ENCODE results near the gene PLEKHG4. TPM values are rescaled to one million over a fixed set of nuclear protein-coding genes. Genes with fewer than 3 reads are reported as not detected.
A peak's percentile ranks its signal among the peaks of the same experiment; 100 is the strongest.

The PLEKHG4 gene
- total RNA-seq, 4 donors from 2014 or later = 3.0 to 14.4 (median 6.1) TPM

GRCh38 chr16:67271446-67271845 lies 7.9 kb upstream of the PLEKHG4 start:
- whole genome bisulfite sequencing, 2 donors (ENCODE audit: low coverage in 1 of 2) = 100% methylated on average over 1 of the region's 4 CpGs; no CpG with 5 or more reads in 1 of the 2 donors

GRCh38 chr16:67275321-67275720 lies 4.0 kb upstream of the PLEKHG4 start:
- H3K4me1 ChIP-seq = peaks cover 0 to 27% (median 11%) of the 10 kb centered on the region in 3 donors
- no peak for TF ChIP-seq POLR2A (IDR thresholded peaks at IDR 0.05)
- no peak for TF ChIP-seq POLR2AphosphoS5 (IDR thresholded peaks at IDR 0.05)
- no peak for TF ChIP-seq EP300 (IDR thresholded peaks at IDR 0.05)
- no peak for TF ChIP-seq CTCF (IDR thresholded peaks at IDR 0.05)
- no peaks in the 10 kb centered on the region for H3K27me3 ChIP-seq
- H3K27ac ChIP-seq = no peak overlapping the region
- ATAC-seq = no peak
- 100% methylated on average over 2 of the region's 2 CpGs; no CpG with 5 or more reads in 1 of the 2 donors for WGBS, 2 donors (ENCODE audit: low coverage in 1 of 2)
- no peak overlapping the region for H3K4me3 ChIP-seq
- H3K9me3 ChIP-seq = no peaks in the 10 kb centered on the region
- peaks cover 0 to 9% of the 10 kb centered on the region in 2 donors for H3K36me3 ChIP-seq

More at GRCh38 chr16:67271446-67271845, 7.9 kb upstream of the PLEKHG4 start:
- no peak for ATAC-seq
- Histone ChIP-seq H3K4me1 (no peaks in the 10 kb centered on the region), H3K36me3 (peaks cover 0 to 4% of the 10 kb centered on the region in 2 donors), H3K27ac (no peak overlapping the region), H3K9me3 (no peaks in the 10 kb centered on the region), H3K27me3 (peaks cover 10% of the 10 kb centered on the region), H3K4me3 (no peak overlapping the region)
- TF ChIP-seq POLR2A (IDR thresholded peaks at IDR 0.05) (no peak), EP300 (IDR thresholded peaks at IDR 0.05) (no peak), CTCF (IDR thresholded peaks at IDR 0.05) (no peak), POLR2AphosphoS5 (IDR thresholded peaks at IDR 0.05) (no peak)

GRCh38 chr16:67277294-67277998 lies 1.9 kb upstream of the PLEKHG4 start:
- peaks cover 0 to 14% of the 10 kb centered on the region in 2 donors for H3K36me3 ChIP-seq
- peaks cover 0 to 27% (median 11%) of the 10 kb centered on the region in 3 donors for H3K4me1 ChIP-seq
- peak; percentile 30 for ATAC-seq
- no peak overlapping the region for H3K4me3 ChIP-seq
- no peaks in the 10 kb centered on the region for H3K27me3 ChIP-seq
- peak overlapping the region in 3 of 4 donors; percentile 42 to 72 (median 71) for H3K27ac ChIP-seq
- no peak for TF ChIP-seq POLR2A (IDR thresholded peaks at IDR 0.05)
- TF ChIP-seq EP300 (IDR thresholded peaks at IDR 0.05) = no peak
- H3K9me3 ChIP-seq = no peaks in the 10 kb centered on the region
- WGBS, 2 donors (ENCODE audit: low coverage in 1 of 2) = 80% methylated on average over 1 of the region's 4 CpGs; no CpG with 5 or more reads in 1 of the 2 donors

- ATAC-seq = no peak
- H3K27me3 ChIP-seq = no peaks in the 10 kb centered on the region
- H3K36me3 ChIP-seq = peaks cover 0 to 15% of the 10 kb centered on the region in 2 donors
- H3K4me1 ChIP-seq = peaks cover 0 to 27% (median 11%) of the 10 kb centered on the region in 3 donors
- no peak for TF ChIP-seq POLR2A (IDR thresholded peaks at IDR 0.05)
- no peak for TF ChIP-seq POLR2AphosphoS5 (IDR thresholded peaks at IDR 0.05)
- no peak for TF ChIP-seq CTCF (IDR thresholded peaks at IDR 0.05)
- TF ChIP-seq EP300 (IDR thresholded peaks at IDR 0.05) = no peak
- WGBS, 2 donors (ENCODE audit: low coverage in 1 of 2) = no CpG with 5 or more reads among the region's 13 CpGs
- no peaks in the 10 kb centered on the region for H3K9me3 ChIP-seq
- peak overlapping the region; percentile 39 to 72 for H3K4me3 ChIP-seq
- peak overlapping the region in 3 of 4 donors; percentile 63 to 72 (median 71) for H3K27ac ChIP-seq
Measured at GRCh38 chr16:67277999-67278772, 1.1 kb upstream of the PLEKHG4 start.

- Histone ChIP-seq H3K9me3 (no peaks in the 10 kb centered on the region), H3K4me3 (peak overlapping the region; percentile 39 to 72), H3K36me3 (peaks cover 0 to 15% of the 10 kb centered on the region in 2 donors), H3K27ac (peak overlapping the region in 3 of 4 donors; percentile 63 to 72 (median 71)), H3K4me1 (peaks cover 0 to 27% (median 11%) of the 10 kb centered on the region in 3 donors), H3K27me3 (no peaks in the 10 kb centered on the region)
- TF ChIP-seq EP300 (IDR thresholded peaks at IDR 0.05) (no peak), CTCF (IDR thresholded peaks at IDR 0.05) (no peak), POLR2A (IDR thresholded peaks at IDR 0.05) (no peak), POLR2AphosphoS5 (IDR thresholded peaks at IDR 0.05) (no peak)
- no CpG with 5 or more reads among the region's 42 CpGs for WGBS, 2 donors (ENCODE audit: low coverage in 1 of 2)
- ATAC-seq = peak; percentile 47
Measured at GRCh38 chr16:67278773-67279295, 498 bp upstream of the PLEKHG4 start.

All from gastroesophageal sphincter (tissue), 4 donors.